Renal pelvis (tissue), 12 donors: Measurements from ENCODE around the gene AMY2B. TPM values are rescaled to one million over a fixed set of nuclear protein-coding genes. Genes with fewer than 3 reads are reported as not detected.
"Not testable (repeated sequence)": the region's sequence is repeated elsewhere in the genome, so short reads cannot be mapped to it uniquely, and the experiment has no call there.

ENCODE experiments used
- DNase-seq: peaks from one replicate; pipeline ENCODE4 v3.0.0-alpha.2; 2013
- long read RNA-seq, 16 experiments: transcript quantifications; one replicate each; lab custom pipeline, GENCODE V29; 2026
- polyA plus RNA-seq, 3 donors: library from polyadenylated mRNA; unstranded; fragments of 120-200 nt; gene quantifications; one replicate each; pipeline ENCODE4 v1.2.1, GENCODE V29; 2013; ENCODE audit not compliant: insufficient read length in 3 of 3

The AMY2B gene
- polyA plus RNA-seq = 10 to 100 TPM; 24.5 to 61.1 (median 45.6) TPM
- long read RNA-seq, donor 1, full-length matches to known transcripts = 2 of 2 reads
- long read RNA-seq, donor 1, partial matches to known transcripts = 0 of 2 reads
- long read RNA-seq, donor 1, other reads (novel, unspliced or antisense) = 0 of 2 reads
- long read RNA-seq, donor 2, full-length matches to known transcripts = 3 of 3 reads
- long read RNA-seq, donor 2, partial matches to known transcripts = 0 of 3 reads
- long read RNA-seq, donor 2, other reads (novel, unspliced or antisense) = 0 of 3 reads
- long read RNA-seq, donor 3, partial matches to known transcripts = 0 of 1 reads
- long read RNA-seq, donor 3, other reads (novel, unspliced or antisense) = 0 of 1 reads
- long read RNA-seq, donor 4, full-length matches to known transcripts = 5 of 31 reads
- long read RNA-seq, donor 4, partial matches to known transcripts = 26 of 31 reads
- long read RNA-seq, donor 4, other reads (novel, unspliced or antisense) = 0 of 31 reads
- long read RNA-seq, donor 5 = 0 reads
- long read RNA-seq, donor 6, partial matches to known transcripts = 8 of 8 reads
- long read RNA-seq, donor 6, other reads (novel, unspliced or antisense) = 0 of 8 reads
- long read RNA-seq, donor 7 = 0 reads
- long read RNA-seq, donor 8 = 0 reads
- long read RNA-seq, donor 9, partial matches to known transcripts = 0 of 2 reads
- long read RNA-seq, donor 9, other reads (novel, unspliced or antisense) = 0 of 2 reads
- long read RNA-seq, donor 10, full-length matches to known transcripts = 2 of 2 reads
- long read RNA-seq, donor 10, partial matches to known transcripts = 0 of 2 reads
- long read RNA-seq, donor 10, other reads (novel, unspliced or antisense) = 0 of 2 reads
- long read RNA-seq, donor 11 = 0 reads
- long read RNA-seq, donor 12, full-length matches to known transcripts = 4 of 4 reads
- long read RNA-seq, donor 12, partial matches to known transcripts = 0 of 4 reads
- long read RNA-seq, donor 12, other reads (novel, unspliced or antisense) = 0 of 4 reads
- long read RNA-seq, donor 13, partial matches to known transcripts = 0 of 3 reads
- long read RNA-seq, donor 13, other reads (novel, unspliced or antisense) = 0 of 3 reads
- long read RNA-seq, donor 14 = 0 reads
- long read RNA-seq, donor 15, partial matches to known transcripts = 5 of 7 reads
- long read RNA-seq, donor 15, other reads (novel, unspliced or antisense) = 0 of 7 reads
- long read RNA-seq, donor 16, full-length matches to known transcripts = 3 of 3 reads
- long read RNA-seq, donor 16, partial matches to known transcripts = 0 of 3 reads
- long read RNA-seq, donor 16, other reads (novel, unspliced or antisense) = 0 of 3 reads

GRCh38 chr1:103571289-103571688 is at the start of gene AMY2B:
Gene AMY2B (plus strand): TSS chr1:103571589. CDS start chr1:103571603, 14 bp downstream.
- not testable (repeated sequence) for DNase-seq

GRCh38 chr1:103523346-103523745 is 48.0 kb upstream of the AMY2B start:
- DNase-seq = no peak

- peak; percentile 27 for DNase-seq
Measured at GRCh38 chr1:103525114-103525606, 46.2 kb upstream of the AMY2B start.

- peak; percentile 92 for DNase-seq
Measured at GRCh38 chr1:103525607-103526507, 45.5 kb upstream of the AMY2B start, which contains the start of gene RNPC3. Gene RNPC3 (plus strand): TSS chr1:103525699. CDS start chr1:103526071, 372 bp downstream.

- no peak for DNase-seq
Measured at GRCh38 chr1:103527331-103527730, 44.1 kb upstream of the AMY2B start.

GRCh38 chr1:103529746-103530145 is 41.6 kb upstream of the AMY2B start:
- DNase-seq = no peak

- DNase-seq = no peak
Measured at GRCh38 chr1:103538226-103538625, 33.2 kb upstream of the AMY2B start.

- DNase-seq = no peak
Measured at GRCh38 chr1:103541431-103541830, 30.0 kb upstream of the AMY2B start.

- DNase-seq = no peak
Measured at GRCh38 chr1:103546496-103546895, 24.9 kb upstream of the AMY2B start.

- DNase-seq = no peak
Measured at GRCh38 chr1:103547840-103548239, 23.5 kb upstream of the AMY2B start.

- DNase-seq = no peak
Measured at GRCh38 chr1:103560427-103560826, 11.0 kb upstream of the AMY2B start.

- DNase-seq = not testable (repeated sequence)
Measured at GRCh38 chr1:103561124-103561523, 10.3 kb upstream of the AMY2B start.

GRCh38 chr1:103561643-103562395 is 9.6 kb upstream of the AMY2B start:
- DNase-seq = no peak

GRCh38 chr1:103563056-103563455 is 8.3 kb upstream of the AMY2B start:
- DNase-seq = no peak

GRCh38 chr1:103569493-103569892 is 1.9 kb upstream of the AMY2B start:
- DNase-seq = no peak

GRCh38 chr1:103576065-103576464 is 4.7 kb downstream of the AMY2B start:
- DNase-seq = no peak

- not testable (repeated sequence) for DNase-seq
Measured at GRCh38 chr1:103576784-103577183, 5.4 kb downstream of the AMY2B start.

GRCh38 chr1:103582464-103582863 is 11.1 kb downstream of the AMY2B start:
- DNase-seq = no peak

- no peak for DNase-seq
Measured at GRCh38 chr1:103583887-103584286, 12.5 kb downstream of the AMY2B start.

- DNase-seq = no peak
Measured at GRCh38 chr1:103584537-103584936, 13.1 kb downstream of the AMY2B start.
